ENCODE measurements around the gene UBE2E2. TPM values are rescaled to one million over a fixed set of nuclear protein-coding genes. Genes with fewer than 3 reads are reported as not detected.

The UBE2E2 gene
- total and polyA plus RNA-seq, 2 of the 13 experiments (the other 11 are each of a cell fraction or from before 2014, with no cell fraction given), result 0.77 to 1.5 TPM

DNA sequence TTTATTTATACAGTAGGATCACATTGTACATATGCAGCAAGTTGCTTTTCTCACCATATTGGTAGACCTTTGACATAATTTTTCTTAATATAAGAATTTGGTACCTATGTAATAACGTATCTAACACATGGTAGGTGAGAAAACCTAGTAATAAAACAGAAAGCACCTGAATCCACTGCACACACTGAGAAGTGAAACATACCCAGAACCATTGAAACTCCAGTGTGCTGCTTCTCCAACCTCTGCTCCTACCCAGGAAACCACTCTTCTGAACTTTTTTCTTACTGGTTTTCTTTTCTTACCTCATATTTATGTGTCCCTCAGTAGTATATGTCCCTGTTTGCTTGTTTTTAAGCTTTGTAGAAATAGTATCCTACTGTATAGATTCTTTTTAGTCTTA, 293.0 kb downstream of the UBE2E2 start:
- H3K9me3 ChIP-seq (ENCODE audit: low read length), result no peaks in the 10 kb centered on the region
- ATAC-seq (no peak), DNase-seq (ENCODE audit: low spot score) (no peak), FAIRE-seq (no peak)
- no peak overlapping the region for H3K4me2 ChIP-seq (ENCODE audit: low read depth, low read length)
- H2AFZ ChIP-seq (ENCODE audit: low read length), result no peak overlapping the region
- no peaks in the 10 kb centered on the region for H3K4me1 ChIP-seq (ENCODE audit: insufficient read depth, low read length)
- POLR2A ChIA-PET, result no interaction called here
- in situ Hi-C loops (cut with HindIII; ENCODE audit: extremely low pct_ligation_motif_present, low pct_unique_long_range_greater_than_20kb), result no loop called here
- no peaks in the 10 kb centered on the region for H3K36me3 ChIP-seq (replicated peaks in 1 of 2; ENCODE audit: control insufficient read depth in 1 of 2, insufficient read depth in 2 of 2, low read length in 2 of 2)
- no peaks in the 10 kb centered on the region for H3K79me2 ChIP-seq (ENCODE audit: insufficient read depth, low read length)
- no TSS peak for BruUV-seq (replicated peaks)
- no peak overlapping the region for H3K9ac ChIP-seq (ENCODE audit: insufficient read depth, low read depth, low read length)
- H3K27ac ChIP-seq (ENCODE audit: extremely low read length, insufficient read depth, low read length), result no peak overlapping the region
- WGBS (ENCODE audit: low lambda C conversion rate), result 0% methylated on average over 1 of the region's 1 CpG
- CTCF ChIA-PET (ENCODE audit: low intra/inter-chr PET ratio, low total read pairs), result no interaction called here
- no peak overlapping the region for H3K4me3 ChIP-seq (replicated peaks in 1 of 3; ENCODE audit: insufficient read depth in 1 of 3, low read depth in 2 of 3, low read length in 3 of 3)
- H4K20me1 ChIP-seq (ENCODE audit: insufficient read depth, low read length), result no peaks in the 10 kb centered on the region
- intact Hi-C loops (cut with micrococcal nuclease; ENCODE audit: unreplicated experiment), result no loop called here
- H3K27me3 ChIP-seq (ENCODE audit: control insufficient read depth in 1 of 2, insufficient read depth in 2 of 2, low read length in 2 of 2), result no peaks in the 10 kb centered on the region
- TF ChIP-seq ZNF549 (CRISPR knock-in tag; IDR thresholded peaks at IDR 0.05) (no peak), ATAD3A (CRISPR knock-in tag; IDR thresholded peaks at IDR 0.05) (no peak), ZNF138 (CRISPR knock-in tag; IDR thresholded peaks at IDR 0.05; ENCODE audit: low read depth) (no peak), SIN3B (IDR thresholded peaks at IDR 0.05; ENCODE audit: low read length) (no peak), PITX1 (CRISPR knock-in tag; IDR thresholded peaks at IDR 0.05) (no peak), ZFP90 (CRISPR knock-in tag; IDR thresholded peaks at IDR 0.05; ENCODE audit: borderline replicate concordance) (no peak), MEIS1 (CRISPR knock-in tag; IDR thresholded peaks at IDR 0.05; ENCODE audit: borderline replicate concordance) (no peak), ZSCAN21 (CRISPR knock-in tag; IDR thresholded peaks at IDR 0.05; ENCODE audit: borderline replicate concordance) (no peak)

DNA sequence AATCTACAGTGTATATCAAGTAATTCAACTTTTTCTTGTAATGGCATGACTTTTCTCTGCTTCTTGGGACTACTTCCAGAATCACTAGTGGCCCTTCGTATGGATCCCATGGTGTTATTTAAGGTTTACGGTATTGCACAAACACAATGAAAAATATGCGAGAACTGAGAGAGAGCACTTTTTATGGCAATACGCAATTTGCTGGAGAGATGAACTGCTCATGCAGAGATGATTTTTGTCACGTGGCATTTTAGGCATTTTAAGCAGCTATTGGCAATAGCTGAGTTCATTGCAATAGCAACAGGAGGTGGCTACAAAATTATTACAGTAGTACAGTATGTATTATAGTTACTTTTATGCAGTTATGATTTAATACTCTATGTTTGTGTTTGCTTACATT, 294.0 kb downstream of the UBE2E2 start:
- no peak for ATAC-seq
- Histone ChIP-seq H3K27me3 (ENCODE audit: control insufficient read depth in 1 of 2, insufficient read depth in 2 of 2, low read length in 2 of 2) (no peaks in the 10 kb centered on the region), H4K20me1 (ENCODE audit: insufficient read depth, low read length) (no peaks in the 10 kb centered on the region), H3K27ac (ENCODE audit: extremely low read length, insufficient read depth, low read length) (no peak overlapping the region), H3K36me3 (replicated peaks in 1 of 2; ENCODE audit: control insufficient read depth in 1 of 2, insufficient read depth in 2 of 2, low read length in 2 of 2) (no peaks in the 10 kb centered on the region), H3K4me3 (replicated peaks in 1 of 3; ENCODE audit: insufficient read depth in 1 of 3, low read depth in 2 of 3, low read length in 3 of 3) (no peak overlapping the region), H3K9ac (ENCODE audit: insufficient read depth, low read depth, low read length) (no peak overlapping the region), H3K79me2 (ENCODE audit: insufficient read depth, low read length) (no peaks in the 10 kb centered on the region), H3K4me2 (ENCODE audit: low read depth, low read length) (no peak overlapping the region), H2AFZ (ENCODE audit: low read length) (no peak overlapping the region), H3K9me3 (ENCODE audit: low read length) (no peaks in the 10 kb centered on the region), H3K4me1 (ENCODE audit: insufficient read depth, low read length) (no peaks in the 10 kb centered on the region)
- ChIA-PET POLR2A (no interaction called here), CTCF (ENCODE audit: low intra/inter-chr PET ratio, low total read pairs) (no interaction called here)
- no peak for DNase-seq (ENCODE audit: low spot score)
- in situ Hi-C loops (cut with HindIII; ENCODE audit: extremely low pct_ligation_motif_present, low pct_unique_long_range_greater_than_20kb), result no loop called here
- intact Hi-C loops (cut with micrococcal nuclease; ENCODE audit: unreplicated experiment), result no loop called here
- FAIRE-seq, result no peak
- BruUV-seq (replicated peaks), result no TSS peak
- WGBS (ENCODE audit: low lambda C conversion rate), result 72% methylated on average over 5 of the region's 5 CpGs
- TF ChIP-seq NFE2 (CRISPR knock-in tag; IDR thresholded peaks at IDR 0.05) (no peak), NCOR1 (IDR thresholded peaks at IDR 0.05; ENCODE audit: borderline replicate concordance, low read length) (no peak), NAIF1 (CRISPR knock-in tag; IDR thresholded peaks at IDR 0.05; ENCODE audit: borderline replicate concordance) (no peak), ZNF747 (CRISPR knock-in tag; IDR thresholded peaks at IDR 0.05; ENCODE audit: borderline replicate concordance) (no peak), ELF1 (CRISPR knock-in tag; IDR thresholded peaks at IDR 0.05) (no peak)
- TF ChIP-seq, protein P1, sequence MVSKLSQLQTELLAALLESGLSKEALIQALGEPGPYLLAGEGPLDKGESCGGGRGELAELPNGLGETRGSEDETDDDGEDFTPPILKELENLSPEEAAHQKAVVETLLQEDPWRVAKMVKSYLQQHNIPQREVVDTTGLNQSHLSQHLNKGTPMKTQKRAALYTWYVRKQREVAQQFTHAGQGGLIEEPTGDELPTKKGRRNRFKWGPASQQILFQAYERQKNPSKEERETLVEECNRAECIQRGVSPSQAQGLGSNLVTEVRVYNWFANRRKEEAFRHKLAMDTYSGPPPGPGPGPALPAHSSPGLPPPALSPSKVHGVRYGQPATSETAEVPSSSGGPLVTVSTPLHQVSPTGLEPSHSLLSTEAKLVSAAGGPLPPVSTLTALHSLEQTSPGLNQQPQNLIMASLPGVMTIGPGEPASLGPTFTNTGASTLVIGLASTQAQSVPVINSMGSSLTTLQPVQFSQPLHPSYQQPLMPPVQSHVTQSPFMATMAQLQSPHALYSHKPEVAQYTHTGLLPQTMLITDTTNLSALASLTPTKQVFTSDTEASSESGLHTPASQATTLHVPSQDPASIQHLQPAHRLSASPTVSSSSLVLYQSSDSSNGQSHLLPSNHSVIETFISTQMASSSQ (IDR thresholded peaks at IDR 0.05; ENCODE audit: low read depth), result no peak
- TF ChIP-seq, protein P1 (CRISPR knock-in tag; IDR thresholded peaks at IDR 0.05; ENCODE audit: borderline replicate concordance), result no peak
- TF ChIP-seq, protein P2, sequence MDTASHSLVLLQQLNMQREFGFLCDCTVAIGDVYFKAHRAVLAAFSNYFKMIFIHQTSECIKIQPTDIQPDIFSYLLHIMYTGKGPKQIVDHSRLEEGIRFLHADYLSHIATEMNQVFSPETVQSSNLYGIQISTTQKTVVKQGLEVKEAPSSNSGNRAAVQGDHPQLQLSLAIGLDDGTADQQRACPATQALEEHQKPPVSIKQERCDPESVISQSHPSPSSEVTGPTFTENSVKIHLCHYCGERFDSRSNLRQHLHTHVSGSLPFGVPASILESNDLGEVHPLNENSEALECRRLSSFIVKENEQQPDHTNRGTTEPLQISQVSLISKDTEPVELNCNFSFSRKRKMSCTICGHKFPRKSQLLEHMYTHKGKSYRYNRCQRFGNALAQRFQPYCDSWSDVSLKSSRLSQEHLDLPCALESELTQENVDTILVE (CRISPR knock-in tag; IDR thresholded peaks at IDR 0.05), result no peak

Data from HepG2 (cell line).